PC-3 (cell line): ENCODE data around the gene NDUFA13. TPM values are rescaled to one million over a fixed set of nuclear protein-coding genes. Genes with fewer than 3 reads are reported as not detected.
A peak's percentile ranks its signal among the peaks of the same experiment; 100 is the strongest.

ENCODE experiments used
- ATAC-seq: fragments of 200-7000 bp; cut with Tn5 transposase; 2 replicates; pipeline ENCODE4 v1.9.1; 2020; ENCODE audit warnings: mild to moderate bottlenecking, moderate library complexity
- BruUV-seq: library from RNA; stranded (reverse); fragments of 400-500 nt; replicated peaks from 2 replicates; lab custom pipeline; 2021; lab: Mats Ljungman, UMichigan
- CTCF ChIA-PET: fragments of 300-600 bp; sonication (Branson Sonifier 250); formaldehyde crosslinking; loops from one replicate; lab custom pipeline; 2022; ENCODE audit warnings: antibody characterized with exemption; lab: Charles Lee
- POLR2A ChIA-PET: fragments of 300-600 bp; sonication (Branson Sonifier 250); formaldehyde crosslinking; loops from one replicate; lab custom pipeline; 2022; ENCODE audit warnings: antibody characterized with exemption; ENCODE audit not compliant: unreplicated experiment; lab: Charles Lee
- DNase-seq: peaks from one replicate; pipeline ENCODE4 v3.0.0-alpha.2; 2015
- H2AFZ ChIP-seq: fragments of 300-600 bp; sonication (generic); 2 replicates; pipeline ENCODE4 v1.6.0; 2016; ENCODE audit warnings: antibody characterized with exemption, low read length
- H3F3A ChIP-seq: fragments of 300-600 bp; sonication (generic); one replicate; pipeline ENCODE4 v1.6.0; 2017; ENCODE audit warnings: antibody characterized with exemption, low read length, control low read depth, mild to moderate bottlenecking; ENCODE audit not compliant: unreplicated experiment
- H3K27ac ChIP-seq: fragments of 300-600 bp; sonication (generic); 2 replicates; pipeline ENCODE4 v1.5.1; 2016; ENCODE audit warnings: mild to moderate bottlenecking, low read length
- H3K27me3 ChIP-seq: fragments of 300-600 bp; sonication (generic); 2 replicates; pipeline ENCODE4 v1.6.1; 2016; ENCODE audit warnings: low read length, mixed read lengths
- H3K36me3 ChIP-seq: fragments of 300-600 bp; sonication (generic); 2 replicates; pipeline ENCODE4 v1.6.1; 2016; ENCODE audit warnings: low read depth, mixed run types, low read length, mixed read lengths
- H3K4me1 ChIP-seq: fragments of 300-600 bp; sonication (generic); 2 replicates; pipeline ENCODE4 v1.5.1; 2016; ENCODE audit warnings: low read length; ENCODE audit not compliant: insufficient read depth
- H3K4me2 ChIP-seq: fragments of 300-600 bp; sonication (generic); 2 replicates; pipeline ENCODE4 v1.6.0; 2016; ENCODE audit warnings: low read length
- H3K4me3 ChIP-seq: fragments of 300-600 bp; sonication (generic); 2 replicates; pipeline ENCODE4 v1.5.1; 2016; ENCODE audit warnings: mild to moderate bottlenecking, low read length, mixed read lengths
- H3K79me2 ChIP-seq: fragments of 300-600 bp; sonication (generic); 2 replicates; pipeline ENCODE4 v1.6.1; 2017; ENCODE audit warnings: low read length, mixed read lengths
- H3K9ac ChIP-seq: fragments of 300-600 bp; sonication (generic); 2 replicates; pipeline ENCODE4 v1.6.0; 2016; ENCODE audit warnings: mild to moderate bottlenecking, low read length
- H3K9me2 ChIP-seq: fragments of 300-600 bp; sonication (generic); replicated peaks from 2 replicates; pipeline ENCODE4 v1.6.1; 2016; ENCODE audit warnings: mixed run types, low read length, mixed read lengths
- H3K9me3 ChIP-seq: fragments of 300-600 bp; sonication (generic); 2 replicates; pipeline ENCODE4 v1.6.1; 2016; ENCODE audit warnings: low read length, mixed read lengths
- H4K20me1 ChIP-seq: fragments of 300-600 bp; sonication (generic); 2 replicates; pipeline ENCODE4 v1.6.1; 2016; ENCODE audit warnings: low read length, mixed read lengths
- EZH2 ChIP-seq: fragments of 300-600 bp; sonication (generic); IDR thresholded peaks from one replicate; pipeline ENCODE4 v1.6.1; 2017; ENCODE audit warnings: antibody characterized with exemption, mild to moderate bottlenecking, low read length; ENCODE audit not compliant: unreplicated experiment
- EZH2phosphoT487 ChIP-seq: fragments of 300-600 bp; sonication (generic); IDR thresholded peaks from 2 replicates; pipeline ENCODE4 v1.6.1; 2018; ENCODE audit warnings: mild to moderate bottlenecking, antibody characterized with exemption, low read length, borderline replicate concordance
- intact Hi-C: fragments of 100-400 bp; cut with micrococcal nuclease; formaldehyde crosslinking; loops from 2 replicates; pipeline ENCODE4 v1.9.0; 2023
- total RNA-seq: library from RNA; depleted of rRNA; stranded (reverse); fragments of >200 nt; gene quantifications from 2 replicates; pipeline ENCODE4 v1.2.3, GENCODE V29; 2014
- TF ChIP-seq, protein P1 (sequence below): fragments of 300-600 bp; sonication (generic); conservative IDR thresholded peaks from 2 replicates; pipeline ENCODE4 v1.5.1; 2017; ENCODE audit warnings: antibody characterized with exemption, low read depth, mild to moderate bottlenecking, low read length

The NDUFA13 gene
- total RNA-seq, 1 experiment from 2014 or later: 481 TPM

DNA sequence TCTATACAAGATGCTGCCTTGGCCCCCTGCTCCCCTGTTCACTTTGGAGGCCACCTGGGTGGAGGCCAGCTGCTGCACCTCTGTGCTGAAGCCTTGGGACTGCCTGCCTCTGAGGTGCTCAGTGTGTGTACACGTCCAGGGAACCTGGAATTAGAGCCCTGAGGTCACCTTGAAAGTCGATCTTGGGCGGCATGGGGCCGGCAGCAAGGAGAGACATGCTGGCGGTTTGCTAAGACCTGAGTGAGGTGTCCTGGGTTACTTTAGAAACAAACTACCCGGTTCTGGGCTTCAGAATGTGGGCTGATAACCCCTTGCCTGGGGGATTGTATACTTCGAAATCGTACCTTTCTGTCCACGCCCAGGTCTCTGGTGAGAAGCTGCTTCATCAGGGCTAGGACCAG lies 26.2 kb upstream of the NDUFA13 start:
- BruUV-seq: no TSS peak
- no peak for DNase-seq
- ATAC-seq: peak; percentile 4; the same call in 1 of the 2 replicates
- CTCF ChIA-PET: interaction anchor here (0.5 to 1.1 kb wide), 4 partner anchors 18 to 123 kb away, joined by 3 to 7 read pairs (median 4); no protein-coding TSS in a partner anchor
- no peak for TF ChIP-seq EZH2phosphoT487
- TF ChIP-seq, protein P1, sequence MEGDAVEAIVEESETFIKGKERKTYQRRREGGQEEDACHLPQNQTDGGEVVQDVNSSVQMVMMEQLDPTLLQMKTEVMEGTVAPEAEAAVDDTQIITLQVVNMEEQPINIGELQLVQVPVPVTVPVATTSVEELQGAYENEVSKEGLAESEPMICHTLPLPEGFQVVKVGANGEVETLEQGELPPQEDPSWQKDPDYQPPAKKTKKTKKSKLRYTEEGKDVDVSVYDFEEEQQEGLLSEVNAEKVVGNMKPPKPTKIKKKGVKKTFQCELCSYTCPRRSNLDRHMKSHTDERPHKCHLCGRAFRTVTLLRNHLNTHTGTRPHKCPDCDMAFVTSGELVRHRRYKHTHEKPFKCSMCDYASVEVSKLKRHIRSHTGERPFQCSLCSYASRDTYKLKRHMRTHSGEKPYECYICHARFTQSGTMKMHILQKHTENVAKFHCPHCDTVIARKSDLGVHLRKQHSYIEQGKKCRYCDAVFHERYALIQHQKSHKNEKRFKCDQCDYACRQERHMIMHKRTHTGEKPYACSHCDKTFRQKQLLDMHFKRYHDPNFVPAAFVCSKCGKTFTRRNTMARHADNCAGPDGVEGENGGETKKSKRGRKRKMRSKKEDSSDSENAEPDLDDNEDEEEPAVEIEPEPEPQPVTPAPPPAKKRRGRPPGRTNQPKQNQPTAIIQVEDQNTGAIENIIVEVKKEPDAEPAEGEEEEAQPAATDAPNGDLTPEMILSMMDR: no peak
- TF ChIP-seq EZH2: no peak
- Histone ChIP-seq H3K27ac (peak overlapping the region; percentile 76), H3K4me2 (no peak overlapping the region), H2AFZ (no peak overlapping the region), H3K79me2 (peaks cover 32% of the 10 kb centered on the region), H3K4me1 (peaks cover 22% of the 10 kb centered on the region), H3K9me3 (no peaks in the 10 kb centered on the region), H3K36me3 (peaks cover 25% of the 10 kb centered on the region), H4K20me1 (no peaks in the 10 kb centered on the region), H3K9me2 (no peaks in the 10 kb centered on the region), H3F3A (no peaks in the 10 kb centered on the region), H3K4me3 (no peak overlapping the region), H3K9ac (no peak overlapping the region), H3K27me3 (no peaks in the 10 kb centered on the region)
- intact Hi-C loops: loop anchor here (1.0 to 2.0 kb wide), 2 partner anchors 83 to 124 kb away; no protein-coding TSS in a partner anchor
- POLR2A ChIA-PET: no interaction called here

DNA sequence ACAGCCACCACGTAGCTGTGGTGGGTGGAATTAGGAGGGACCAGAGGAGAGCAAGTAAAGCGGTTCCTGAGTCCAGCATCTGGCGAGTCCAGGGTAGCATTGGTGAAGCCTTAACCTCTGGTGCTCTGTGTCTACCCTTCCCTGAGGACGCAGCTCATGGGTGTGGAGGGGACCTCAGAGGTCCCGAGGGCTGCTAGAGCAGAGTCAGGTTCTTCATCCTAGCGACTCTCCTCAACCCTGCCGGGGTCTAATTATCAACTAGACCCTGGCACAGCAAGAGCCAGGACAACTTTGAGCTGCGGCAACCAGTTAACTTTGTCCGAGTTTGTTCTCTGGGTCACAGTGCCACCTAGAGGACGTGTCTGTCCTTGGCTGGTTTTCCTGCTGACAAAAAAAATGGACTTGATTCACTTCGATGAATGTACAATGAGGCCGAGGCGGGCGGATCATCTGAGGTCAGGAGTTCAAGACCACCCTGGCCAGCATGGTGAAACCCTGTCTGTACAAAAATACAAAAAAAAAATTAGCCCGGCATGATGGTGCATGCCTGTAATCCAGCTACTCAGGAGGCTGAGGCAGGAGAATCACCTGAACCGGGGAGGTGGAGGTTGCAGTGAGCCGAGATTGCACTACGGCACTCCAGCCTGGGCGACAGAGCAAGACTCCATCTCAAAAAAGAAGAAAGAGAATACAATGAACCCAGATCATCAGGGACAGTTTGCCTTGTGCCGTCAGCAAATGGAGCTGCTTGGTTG lies 25.6 kb upstream of the NDUFA13 start:
- Histone ChIP-seq H3K9me2 (no peaks in the 10 kb centered on the region), H3K4me1 (peaks cover 22% of the 10 kb centered on the region), H4K20me1 (no peaks in the 10 kb centered on the region), H3F3A (no peaks in the 10 kb centered on the region), H3K79me2 (peaks cover 26% of the 10 kb centered on the region), H3K27me3 (no peaks in the 10 kb centered on the region), H3K36me3 (peaks cover 25% of the 10 kb centered on the region), H3K4me2 (no peak overlapping the region), H3K9me3 (no peaks in the 10 kb centered on the region), H3K27ac (peak overlapping the region; percentile 76), H3K9ac (no peak overlapping the region), H3K4me3 (no peak overlapping the region), H2AFZ (no peak overlapping the region)
- ChIA-PET POLR2A (interaction anchor here (0.6 kb wide), 1 partner anchor 105 kb away, joined by 4 read pairs; no protein-coding TSS in a partner anchor), CTCF (interaction anchor here (0.5 to 1.1 kb wide), 5 partner anchors 19 to 123 kb away, joined by 3 to 7 read pairs (median 4); no protein-coding TSS in a partner anchor)
- DNase-seq: peak; percentile 83
- no TSS peak for BruUV-seq
- TF ChIP-seq, protein P1: peak; percentile 86
- TF ChIP-seq EZH2phosphoT487: no peak
- ATAC-seq: peak; percentile 62
- intact Hi-C loops: loop anchor here (1.0 kb wide), 1 partner anchor 124 kb away; no protein-coding TSS in a partner anchor
